OCI-LY7 (cell line): ENCODE measurements around the gene OLFM3. TPM values are rescaled to one million over a fixed set of nuclear protein-coding genes. Genes with fewer than 3 reads are reported as not detected.

Experiments used
- BruUV-seq: library from RNA; stranded (reverse); fragments of 400-500 nt; replicated peaks from 2 replicates; lab custom pipeline; 2021; lab: Mats Ljungman, UMichigan
- CTCF ChIA-PET: fragments of 300-600 bp; sonication (Branson Sonifier 250); formaldehyde crosslinking; loops from one replicate; lab custom pipeline; 2022; ENCODE audit warnings: antibody characterized with exemption; ENCODE audit not compliant: unreplicated experiment; lab: Charles Lee
- POLR2A ChIA-PET: fragments of 300-600 bp; sonication (Branson Sonifier 250); formaldehyde crosslinking; loops from one replicate; lab custom pipeline; 2022; ENCODE audit warnings: antibody characterized with exemption; lab: Charles Lee
- DNase-seq: peaks from one replicate; pipeline ENCODE4 v3.0.0-alpha.2; 2015; ENCODE audit warnings: low spot score
- H2AFZ ChIP-seq: fragments of 200-600 bp; sonication (generic), shearing (Covaris generic); 2 replicates; pipeline ENCODE4 v1.6.1; 2014; ENCODE audit warnings: mild to moderate bottlenecking, antibody characterized with exemption, low read length, moderate library complexity
- H3K27ac ChIP-seq: fragments of 200-600 bp; sonication (generic); 2 replicates; pipeline ENCODE4 v1.5.1; 2014; ENCODE audit warnings: mixed run types, low read depth, mild to moderate bottlenecking, moderate library complexity, low read length, inconsistent platforms; ENCODE audit not compliant: poor library complexity, severe bottlenecking
- H3K36me3 ChIP-seq: fragments of 200-600 bp; sonication (generic); 2 replicates; pipeline ENCODE4 v1.6.1; 2014; ENCODE audit warnings: mild to moderate bottlenecking, antibody characterized with exemption, low read length, moderate library complexity, mixed read lengths; ENCODE audit not compliant: insufficient read depth
- H3K4me1 ChIP-seq: fragments of 200-600 bp; sonication (generic); 2 replicates; pipeline ENCODE4 v1.5.1; 2014; ENCODE audit warnings: mild to moderate bottlenecking, low read length; ENCODE audit not compliant: insufficient read depth, poor library complexity, severe bottlenecking
- H3K4me2 ChIP-seq: fragments of 200-600 bp; sonication (generic); 2 replicates; pipeline ENCODE4 v1.6.1; 2014; ENCODE audit warnings: mild to moderate bottlenecking, low read length
- H3K4me3 ChIP-seq: fragments of 200-600 bp; sonication (generic); 2 replicates; pipeline ENCODE4 v1.5.1; 2014; ENCODE audit warnings: mild to moderate bottlenecking, low read depth, low read length; ENCODE audit not compliant: poor library complexity, severe bottlenecking
- H3K79me2 ChIP-seq: fragments of 200-600 bp; sonication (generic); 2 replicates; pipeline ENCODE4 v1.6.1; 2016; ENCODE audit warnings: low read depth, mild to moderate bottlenecking, low read length, moderate library complexity, mixed read lengths; ENCODE audit not compliant: insufficient read depth
- H3K9me2 ChIP-seq: fragments of 200-600 bp; sonication (generic); 2 replicates; pipeline ENCODE4 v1.6.1; 2016; ENCODE audit warnings: mild to moderate bottlenecking, low read length, mixed read lengths; ENCODE audit not compliant: insufficient read depth
- H3K9me3 ChIP-seq: fragments of 200-600 bp; sonication (generic); 2 replicates; pipeline ENCODE4 v1.6.1; 2014; ENCODE audit warnings: mild to moderate bottlenecking, mixed run types, low read length, mixed read lengths
- H4K20me1 ChIP-seq: fragments of 200-600 bp; sonication (generic); 2 replicates; pipeline ENCODE4 v1.6.1; 2014; ENCODE audit warnings: mild to moderate bottlenecking, antibody characterized with exemption, low read length, moderate library complexity, mixed read lengths; ENCODE audit not compliant: insufficient read depth
- EZH2phosphoT487 ChIP-seq: fragments of 200-600 bp; sonication (generic); IDR thresholded peaks from 2 replicates; pipeline ENCODE4 v1.6.1; 2018; ENCODE audit warnings: low read depth, borderline replicate concordance, mild to moderate bottlenecking, mixed run types, antibody characterized with exemption, low read length, moderate library complexity, mixed read lengths
- intact Hi-C: fragments of 100-400 bp; cut with micrococcal nuclease; formaldehyde crosslinking; loops from one replicate; pipeline ENCODE4 v1.10.0; 2022; ENCODE audit not compliant: unreplicated experiment
- total RNA-seq, 2 experiments: library from RNA; depleted of rRNA in 1 of 2; stranded (reverse); fragments of >200 nt in 1 of 2; shearing (Covaris generic) in 1 of 2; gene quantifications; 2 replicates each; pipeline ENCODE4 v1.2.3, GENCODE V29; 2014 to 2022
- TF ChIP-seq, protein P1 (sequence below): fragments of 200-600 bp; sonication (generic); conservative IDR thresholded peaks from 2 replicates; pipeline ENCODE4 v1.5.1; 2014; ENCODE audit warnings: mild to moderate bottlenecking, antibody characterized with exemption, low read length, moderate library complexity, mixed read lengths

The OLFM3 gene
- total RNA-seq, 2 experiments from 2014 or later = not detected

DNA sequence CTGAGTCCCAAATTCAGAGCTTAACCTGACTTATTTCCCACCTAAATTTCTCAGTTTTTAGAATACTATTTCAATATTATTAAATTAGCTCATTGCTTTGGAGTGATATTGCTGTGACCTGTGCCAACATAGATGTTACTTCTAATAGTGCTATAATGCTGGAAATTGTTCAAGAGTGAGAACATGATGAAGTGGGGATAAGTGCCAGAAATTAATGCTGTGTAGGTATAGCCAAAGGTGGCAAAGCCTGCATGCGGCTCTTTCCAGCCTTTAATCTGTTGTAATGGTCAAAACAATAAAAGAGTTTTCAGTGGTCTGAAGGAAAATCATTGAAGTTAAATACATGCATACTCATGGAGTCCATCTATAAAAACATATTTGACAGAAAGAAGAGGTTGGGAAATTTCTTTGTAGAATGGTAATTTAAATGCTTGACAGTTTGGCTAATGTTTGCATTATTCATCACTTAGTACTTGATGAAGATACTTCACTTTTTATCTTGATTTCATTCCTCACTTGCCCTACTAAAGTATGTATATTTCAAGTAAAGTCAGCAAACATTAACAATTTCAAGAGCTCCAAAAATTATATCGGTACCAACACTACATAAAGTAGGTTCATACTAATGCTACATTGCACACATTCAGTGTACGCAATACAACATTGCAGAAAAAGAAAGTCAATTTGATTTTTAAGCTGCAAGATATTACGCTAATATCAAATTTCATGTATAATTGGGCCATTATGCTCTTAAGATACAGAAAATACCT, 82.1 kb downstream of the OLFM3 start:
- CTCF ChIA-PET = no interaction called here
- Histone ChIP-seq H3K9me3 (no peaks in the 10 kb centered on the region), H2AFZ (no peak overlapping the region), H3K36me3 (no peaks in the 10 kb centered on the region), H3K4me2 (no peak overlapping the region), H3K79me2 (no peaks in the 10 kb centered on the region), H4K20me1 (no peaks in the 10 kb centered on the region), H3K27ac (no peak overlapping the region), H3K9me2 (no peaks in the 10 kb centered on the region), H3K4me1 (no peaks in the 10 kb centered on the region), H3K4me3 (no peak overlapping the region)
- TF ChIP-seq EZH2phosphoT487 = no peak
- TF ChIP-seq, protein P1, sequence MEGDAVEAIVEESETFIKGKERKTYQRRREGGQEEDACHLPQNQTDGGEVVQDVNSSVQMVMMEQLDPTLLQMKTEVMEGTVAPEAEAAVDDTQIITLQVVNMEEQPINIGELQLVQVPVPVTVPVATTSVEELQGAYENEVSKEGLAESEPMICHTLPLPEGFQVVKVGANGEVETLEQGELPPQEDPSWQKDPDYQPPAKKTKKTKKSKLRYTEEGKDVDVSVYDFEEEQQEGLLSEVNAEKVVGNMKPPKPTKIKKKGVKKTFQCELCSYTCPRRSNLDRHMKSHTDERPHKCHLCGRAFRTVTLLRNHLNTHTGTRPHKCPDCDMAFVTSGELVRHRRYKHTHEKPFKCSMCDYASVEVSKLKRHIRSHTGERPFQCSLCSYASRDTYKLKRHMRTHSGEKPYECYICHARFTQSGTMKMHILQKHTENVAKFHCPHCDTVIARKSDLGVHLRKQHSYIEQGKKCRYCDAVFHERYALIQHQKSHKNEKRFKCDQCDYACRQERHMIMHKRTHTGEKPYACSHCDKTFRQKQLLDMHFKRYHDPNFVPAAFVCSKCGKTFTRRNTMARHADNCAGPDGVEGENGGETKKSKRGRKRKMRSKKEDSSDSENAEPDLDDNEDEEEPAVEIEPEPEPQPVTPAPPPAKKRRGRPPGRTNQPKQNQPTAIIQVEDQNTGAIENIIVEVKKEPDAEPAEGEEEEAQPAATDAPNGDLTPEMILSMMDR = no peak
- BruUV-seq = no TSS peak
- intact Hi-C loops = no loop called here
- POLR2A ChIA-PET = interaction anchor here (0.6 to 1.3 kb wide), 2 partner anchors 9 to 79 kb away, joined by 3 to 12 read pairs; no protein-coding TSS in a partner anchor
- DNase-seq = no peak

- no peak for DNase-seq
- no peaks in the 10 kb centered on the region for H4K20me1 ChIP-seq
- no peaks in the 10 kb centered on the region for H3K9me2 ChIP-seq
- H3K9me3 ChIP-seq = no peaks in the 10 kb centered on the region
- ChIA-PET CTCF (no interaction called here), POLR2A (no interaction called here)
- no TSS peak for BruUV-seq
- H2AFZ ChIP-seq = no peak overlapping the region
- no peaks in the 10 kb centered on the region for H3K79me2 ChIP-seq
- TF ChIP-seq EZH2phosphoT487 = no peak
- TF ChIP-seq, protein P1 = no peak
- no peak overlapping the region for H3K4me2 ChIP-seq
- no peaks in the 10 kb centered on the region for H3K4me1 ChIP-seq
- no peak overlapping the region for H3K27ac ChIP-seq
- H3K36me3 ChIP-seq = no peaks in the 10 kb centered on the region
- no peak overlapping the region for H3K4me3 ChIP-seq
- intact Hi-C loops = no loop called here
These were observed 84.8 kb downstream of the OLFM3 start for GRCh38 chr1:101911894-101912293.

DNA sequence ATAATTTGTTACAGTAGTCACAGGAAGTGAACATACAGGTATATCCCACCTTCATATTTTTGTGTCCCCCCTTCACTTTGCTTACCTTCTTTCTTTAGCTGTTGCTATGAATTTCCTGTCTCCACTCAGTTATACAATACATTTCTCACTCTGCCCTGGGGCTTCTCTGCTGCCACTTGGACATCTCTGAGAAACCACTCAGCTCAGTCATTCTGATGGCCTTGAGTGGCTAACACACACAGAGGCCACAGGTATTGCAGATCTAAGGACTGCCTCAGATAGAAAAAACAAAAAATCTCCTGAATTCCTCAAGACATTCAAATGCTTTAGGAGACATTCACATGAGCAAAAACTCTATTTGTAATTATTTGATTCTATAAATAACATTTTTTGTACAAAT, 87.7 kb downstream of the OLFM3 start:
- Histone ChIP-seq H3K36me3 (no peaks in the 10 kb centered on the region), H3K4me2 (no peak overlapping the region), H2AFZ (no peak overlapping the region), H4K20me1 (no peaks in the 10 kb centered on the region), H3K9me2 (no peaks in the 10 kb centered on the region), H3K9me3 (no peaks in the 10 kb centered on the region), H3K79me2 (no peaks in the 10 kb centered on the region), H3K27ac (no peak overlapping the region), H3K4me3 (no peak overlapping the region), H3K4me1 (no peaks in the 10 kb centered on the region)
- POLR2A ChIA-PET = no interaction called here
- no peak for TF ChIP-seq EZH2phosphoT487
- TF ChIP-seq, protein P1 = no peak
- intact Hi-C loops = no loop called here
- CTCF ChIA-PET = no interaction called here
- DNase-seq = no peak
- BruUV-seq = no TSS peak
